ENCODE results near the gene LHPP.

Gene LHPP

GRCh38 chr10:124470544-124471434 lies 9.2 kb downstream of the LHPP start:
- no peak for DNase-seq (ENCODE audit: low spot score)

GRCh38 chr10:124472071-124472470 lies 10.4 kb downstream of the LHPP start:
- no peak for DNase-seq (ENCODE audit: low spot score)

- DNase-seq (ENCODE audit: low spot score) = no peak
Measured at GRCh38 chr10:124473070-124473469, 11.4 kb downstream of the LHPP start.

- no peak for DNase-seq (ENCODE audit: low spot score)
Measured at GRCh38 chr10:124474514-124475070, 13.0 kb downstream of the LHPP start.

GRCh38 chr10:124476043-124476725 lies 14.6 kb downstream of the LHPP start:
- DNase-seq (ENCODE audit: low spot score) = no peak

- peak; percentile 35 for DNase-seq (ENCODE audit: low spot score)
Measured at GRCh38 chr10:124477614-124478363, 16.2 kb downstream of the LHPP start.

GRCh38 chr10:124478515-124478914 lies 16.9 kb downstream of the LHPP start:
- DNase-seq (ENCODE audit: low spot score) = no peak

- no peak for DNase-seq (ENCODE audit: low spot score)
Measured at GRCh38 chr10:124480860-124481259, 19.2 kb downstream of the LHPP start.

GRCh38 chr10:124481717-124482116 lies 20.1 kb downstream of the LHPP start:
- no peak for DNase-seq (ENCODE audit: low spot score)

GRCh38 chr10:124482236-124482800 lies 20.7 kb downstream of the LHPP start:
- no peak for DNase-seq (ENCODE audit: low spot score)

GRCh38 chr10:124482876-124483275 lies 21.3 kb downstream of the LHPP start:
- no peak for DNase-seq (ENCODE audit: low spot score)

- DNase-seq (ENCODE audit: low spot score) = no peak
Measured at GRCh38 chr10:124484031-124484430, 22.4 kb downstream of the LHPP start.

GRCh38 chr10:124484661-124485060 lies 23.0 kb downstream of the LHPP start:
- peak; percentile 16 for DNase-seq (ENCODE audit: low spot score)

- no peak for DNase-seq (ENCODE audit: low spot score)
Measured at GRCh38 chr10:124486635-124487034, 25.0 kb downstream of the LHPP start.

- no peak for DNase-seq (ENCODE audit: low spot score)
Measured at GRCh38 chr10:124491105-124491504, 29.5 kb downstream of the LHPP start.

- no peak for DNase-seq (ENCODE audit: low spot score)
Measured at GRCh38 chr10:124492266-124492665, 30.6 kb downstream of the LHPP start.

- DNase-seq (ENCODE audit: low spot score) = no peak
Measured at GRCh38 chr10:124493214-124493882, 31.7 kb downstream of the LHPP start.

- no peak for DNase-seq (ENCODE audit: low spot score)
Measured at GRCh38 chr10:124494046-124494807, 32.6 kb downstream of the LHPP start.

GRCh38 chr10:124495162-124495561 lies 33.5 kb downstream of the LHPP start:
- no peak for DNase-seq (ENCODE audit: low spot score)

- DNase-seq (ENCODE audit: low spot score) = no peak
Measured at GRCh38 chr10:124495725-124496124, 34.1 kb downstream of the LHPP start.

- no peak for DNase-seq (ENCODE audit: low spot score)
Measured at GRCh38 chr10:124496150-124496549, 34.5 kb downstream of the LHPP start.
